OCI-LY1 (cell line): Measurements from ENCODE around the gene CPNE5.

ENCODE experiments used
- H2AFZ ChIP-seq: fragments of 200-600 bp; sonication (generic), shearing (Covaris generic); 2 replicates; pipeline ENCODE4 v1.6.0; 2014; ENCODE audit warnings: antibody characterized with exemption, mild to moderate bottlenecking, low read length
- H3F3A ChIP-seq: fragments of 200-600 bp; sonication (generic), shearing (Covaris generic); 2 replicates; pipeline ENCODE4 v1.6.0; 2014; ENCODE audit warnings: mild to moderate bottlenecking, antibody characterized with exemption, low read length, moderate library complexity; ENCODE audit not compliant: insufficient read depth
- H3K27ac ChIP-seq: fragments of 200-600 bp; sonication (generic); 2 replicates; pipeline ENCODE4 v1.5.1; 2014; ENCODE audit warnings: low read length, mixed run types, mild to moderate bottlenecking, low read depth; ENCODE audit not compliant: poor library complexity, severe bottlenecking
- H3K27me3 ChIP-seq: fragments of 200-600 bp; sonication (generic); 2 replicates; pipeline ENCODE4 v1.6.0; 2014; ENCODE audit warnings: antibody characterized with exemption, mild to moderate bottlenecking, low read length, moderate library complexity; ENCODE audit not compliant: insufficient read depth
- H3K36me3 ChIP-seq: fragments of 200-600 bp; sonication (generic); 2 replicates; pipeline ENCODE4 v1.6.1; 2014; ENCODE audit warnings: mild to moderate bottlenecking, antibody characterized with exemption, low read length, moderate library complexity, mixed read lengths; ENCODE audit not compliant: insufficient read depth
- H3K4me1 ChIP-seq: fragments of 200-600 bp; sonication (generic); 2 replicates; pipeline ENCODE4 v1.5.1; 2014; ENCODE audit warnings: mild to moderate bottlenecking, low read length, moderate library complexity; ENCODE audit not compliant: insufficient read depth, severe bottlenecking
- H3K4me2 ChIP-seq: fragments of 200-600 bp; sonication (generic), shearing (Covaris generic); 2 replicates; pipeline ENCODE4 v1.6.1; 2014; ENCODE audit warnings: low read length
- H3K4me3 ChIP-seq: fragments of 200-600 bp; sonication (generic); 2 replicates; pipeline ENCODE4 v1.5.1; 2014; ENCODE audit warnings: low read length, low read depth, mild to moderate bottlenecking, mixed read lengths; ENCODE audit not compliant: poor library complexity, severe bottlenecking
- H3K79me2 ChIP-seq: fragments of 200-600 bp; shearing (Covaris generic); 2 replicates; pipeline ENCODE4 v1.6.1; 2016; ENCODE audit warnings: mixed run types, low read length, mixed read lengths; ENCODE audit not compliant: insufficient read depth
- H3K9ac ChIP-seq: fragments of 200-600 bp; sonication (generic), shearing (Covaris generic); 2 replicates; pipeline ENCODE4 v1.6.1; 2014; ENCODE audit warnings: mild to moderate bottlenecking, low read length, mixed read lengths
- H3K9me2 ChIP-seq: fragments of 200-600 bp; sonication (generic), shearing (Covaris generic); 2 replicates; pipeline ENCODE4 v1.6.1; 2014; ENCODE audit warnings: low read depth, mild to moderate bottlenecking, low read length, mixed read lengths
- H3K9me3 ChIP-seq: fragments of 200-600 bp; shearing (Covaris generic); 2 replicates; pipeline ENCODE4 v1.6.1; 2014; ENCODE audit warnings: low read length, mixed read lengths
- H4K20me1 ChIP-seq: fragments of 200-600 bp; sonication (generic), shearing (Covaris generic); 2 replicates; pipeline ENCODE4 v1.6.0; 2016; ENCODE audit warnings: mild to moderate bottlenecking, low read length; ENCODE audit not compliant: insufficient read depth
- EZH2 ChIP-seq: fragments of 200-600 bp; sonication (generic), shearing (Covaris generic); IDR thresholded peaks from 2 replicates; pipeline ENCODE4 v1.8.0; 2017; ENCODE audit warnings: borderline replicate concordance, mixed run types, mild to moderate bottlenecking, antibody characterized with exemption, low read length, moderate library complexity, mixed read lengths
- TF ChIP-seq, protein P1 (sequence below): fragments of 200-600 bp; sonication (generic), shearing (Covaris generic); IDR thresholded peaks from 2 replicates; pipeline ENCODE4 v1.5.1; 2017; ENCODE audit warnings: mild to moderate bottlenecking, antibody characterized with exemption, low read length, moderate library complexity, mixed read lengths

Gene CPNE5

DNA sequence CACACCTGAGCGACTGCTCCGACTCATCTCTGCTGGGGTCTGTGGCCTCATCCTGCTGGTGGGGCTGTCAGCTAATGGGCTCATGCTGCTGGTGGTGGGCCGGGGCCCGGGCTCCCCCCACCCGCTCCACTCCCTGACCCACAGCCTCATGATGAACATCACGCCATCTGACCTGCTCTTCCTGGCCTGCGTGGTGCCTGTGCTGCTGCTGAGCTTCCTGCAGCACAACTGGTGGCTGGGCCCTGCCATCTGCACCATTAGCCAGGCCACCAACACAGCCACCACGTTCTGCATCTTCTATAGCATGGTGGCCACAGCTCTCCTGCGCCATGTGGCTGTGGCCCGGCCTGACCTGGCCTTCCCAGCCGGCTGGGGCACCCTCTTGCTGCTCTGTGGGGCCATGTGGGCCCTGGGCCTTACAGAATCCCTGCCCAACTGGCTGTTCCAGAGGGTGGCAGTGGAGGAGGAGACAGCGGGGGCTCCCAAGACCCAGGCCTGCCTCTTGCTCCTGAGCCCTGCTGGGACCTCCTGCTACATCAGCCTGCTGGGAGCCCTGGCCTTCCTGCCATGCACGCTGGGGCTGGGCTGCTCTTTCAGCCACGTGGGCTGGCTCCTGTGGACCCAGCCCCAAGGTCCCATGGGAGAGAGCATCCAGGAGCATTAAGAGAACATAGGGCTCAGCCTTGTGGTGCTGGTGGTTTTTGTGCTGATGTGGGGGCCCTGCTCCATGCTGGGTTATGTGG, 102.0 kb downstream of the CPNE5 start:
- Histone ChIP-seq H3F3A (no peaks in the 10 kb centered on the region), H3K27me3 (0 out of 2 replicates have a peak, but pooled peaks cover 3% of the 10 kb centered on the region), H3K9me3 (no peaks in the 10 kb centered on the region), H3K9ac (no peak overlapping the region), H3K4me3 (no peak overlapping the region), H4K20me1 (no peaks in the 10 kb centered on the region), H2AFZ (no peak overlapping the region), H3K4me2 (no peak overlapping the region), H3K36me3 (no peaks in the 10 kb centered on the region), H3K79me2 (no peaks in the 10 kb centered on the region), H3K4me1 (peaks cover 17% of the 10 kb centered on the region), H3K27ac (no peak overlapping the region), H3K9me2 (no peaks in the 10 kb centered on the region)
- no peak for TF ChIP-seq EZH2

DNA sequence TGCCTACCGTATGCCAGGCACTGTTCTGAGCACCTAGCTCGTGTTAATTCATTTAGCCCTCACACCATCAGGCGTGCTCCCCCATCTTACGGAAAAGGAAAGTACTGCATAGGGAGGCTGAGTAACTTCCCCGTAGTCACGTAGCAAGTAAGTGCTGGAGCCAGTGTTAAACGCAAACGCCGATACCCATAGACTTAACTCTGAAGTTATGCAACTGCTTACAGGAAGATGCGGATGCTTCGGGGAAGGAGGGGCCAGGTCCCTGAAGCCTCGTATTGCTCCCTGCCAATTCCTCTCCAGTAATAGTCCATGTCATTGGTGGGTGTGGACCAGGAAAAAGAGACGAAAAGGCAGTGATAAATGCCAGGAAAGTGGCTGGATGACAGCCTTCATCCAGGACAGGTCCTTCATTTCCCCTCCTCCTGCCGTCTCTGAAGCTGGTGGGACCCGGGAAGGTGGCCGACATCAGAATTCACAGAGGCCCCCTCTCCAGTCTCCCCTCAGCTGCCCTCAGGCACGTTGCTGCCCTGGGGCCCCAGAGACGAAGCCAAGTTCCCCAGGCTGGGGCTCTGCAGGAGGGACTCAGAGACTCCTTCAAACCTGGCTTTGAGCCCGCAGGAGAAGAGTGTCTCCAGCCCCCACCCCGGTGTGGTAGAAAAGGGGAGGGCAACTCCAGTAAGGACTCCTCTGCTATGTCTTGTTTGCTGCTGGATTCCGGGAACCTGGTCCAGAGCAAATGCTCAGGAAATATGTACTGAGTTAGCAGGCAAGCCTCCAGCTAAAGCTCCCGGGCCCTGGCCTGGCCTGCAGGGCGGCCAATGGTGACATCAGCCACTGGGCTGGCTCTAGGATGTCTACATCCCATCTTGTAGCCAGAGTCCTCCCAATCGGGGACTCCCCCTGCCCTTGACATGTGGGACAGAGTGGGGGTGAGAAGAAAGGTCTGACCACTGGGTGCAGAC, 103.9 kb downstream of the CPNE5 start:
- Histone ChIP-seq H3K4me1 (peaks cover 10% of the 10 kb centered on the region), H3K9ac (no peak overlapping the region), H3K79me2 (no peaks in the 10 kb centered on the region), H2AFZ (no peak overlapping the region), H3K4me3 (no peak overlapping the region), H4K20me1 (no peaks in the 10 kb centered on the region), H3K9me2 (no peaks in the 10 kb centered on the region), H3K27me3 (0 out of 2 replicates have a peak, but pooled peaks cover 3% of the 10 kb centered on the region), H3F3A (no peaks in the 10 kb centered on the region), H3K27ac (no peak overlapping the region), H3K36me3 (no peaks in the 10 kb centered on the region), H3K9me3 (no peaks in the 10 kb centered on the region), H3K4me2 (peak overlapping the region; percentile 13; the same call in 1 of the 2 replicates)
- TF ChIP-seq, protein P1, sequence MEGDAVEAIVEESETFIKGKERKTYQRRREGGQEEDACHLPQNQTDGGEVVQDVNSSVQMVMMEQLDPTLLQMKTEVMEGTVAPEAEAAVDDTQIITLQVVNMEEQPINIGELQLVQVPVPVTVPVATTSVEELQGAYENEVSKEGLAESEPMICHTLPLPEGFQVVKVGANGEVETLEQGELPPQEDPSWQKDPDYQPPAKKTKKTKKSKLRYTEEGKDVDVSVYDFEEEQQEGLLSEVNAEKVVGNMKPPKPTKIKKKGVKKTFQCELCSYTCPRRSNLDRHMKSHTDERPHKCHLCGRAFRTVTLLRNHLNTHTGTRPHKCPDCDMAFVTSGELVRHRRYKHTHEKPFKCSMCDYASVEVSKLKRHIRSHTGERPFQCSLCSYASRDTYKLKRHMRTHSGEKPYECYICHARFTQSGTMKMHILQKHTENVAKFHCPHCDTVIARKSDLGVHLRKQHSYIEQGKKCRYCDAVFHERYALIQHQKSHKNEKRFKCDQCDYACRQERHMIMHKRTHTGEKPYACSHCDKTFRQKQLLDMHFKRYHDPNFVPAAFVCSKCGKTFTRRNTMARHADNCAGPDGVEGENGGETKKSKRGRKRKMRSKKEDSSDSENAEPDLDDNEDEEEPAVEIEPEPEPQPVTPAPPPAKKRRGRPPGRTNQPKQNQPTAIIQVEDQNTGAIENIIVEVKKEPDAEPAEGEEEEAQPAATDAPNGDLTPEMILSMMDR, result no peak
- no peak for TF ChIP-seq EZH2

DNA sequence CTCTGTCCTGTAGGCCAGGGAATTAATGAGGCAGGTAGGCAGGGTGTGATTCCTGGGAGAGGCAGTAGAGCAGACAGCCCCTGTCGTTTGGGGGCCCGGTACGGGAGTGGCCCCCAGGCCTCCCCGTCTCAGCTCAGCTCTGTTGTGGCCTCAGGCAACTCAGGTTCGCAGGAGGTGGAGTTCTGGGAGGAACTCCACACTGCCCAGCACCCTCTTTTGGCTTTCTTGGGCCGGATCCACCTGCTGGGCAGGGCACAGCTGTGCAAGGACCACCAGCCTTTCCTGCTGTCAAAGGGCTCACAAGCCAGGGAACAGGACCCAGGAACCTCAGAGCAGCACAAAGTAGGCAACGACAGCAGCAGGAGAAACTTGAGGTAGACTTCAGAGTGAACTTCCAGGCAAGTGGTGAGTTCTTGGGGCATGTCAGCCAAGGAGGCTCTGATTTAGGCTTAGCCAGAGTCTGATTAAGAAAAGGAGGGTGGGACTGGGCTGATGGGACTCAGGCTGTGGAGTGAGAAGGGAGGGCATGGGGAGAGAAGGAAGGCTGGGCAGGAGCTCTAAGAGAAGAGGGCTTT, 104.7 kb downstream of the CPNE5 start:
- Histone ChIP-seq H3K9me2 (no peaks in the 10 kb centered on the region), H3K9ac (no peak overlapping the region), H3K9me3 (no peaks in the 10 kb centered on the region), H3K27ac (no peak overlapping the region), H3K79me2 (no peaks in the 10 kb centered on the region), H3K4me2 (no peak overlapping the region; the same call in 1 of the 2 replicates), H2AFZ (no peak overlapping the region), H3K4me3 (no peak overlapping the region), H4K20me1 (no peaks in the 10 kb centered on the region), H3F3A (no peaks in the 10 kb centered on the region), H3K36me3 (no peaks in the 10 kb centered on the region), H3K27me3 (0 out of 2 replicates have a peak, but pooled peaks cover 3% of the 10 kb centered on the region), H3K4me1 (peaks cover 10% of the 10 kb centered on the region)
- TF ChIP-seq, protein P1, result no peak
- no peak for TF ChIP-seq EZH2
